Fibroblast of lung (primary cell): Measurements from ENCODE around the gene COL7A1.

Source experiments
- CTCF ChIP-seq, 2 donors: IDR thresholded peaks in 1 of 2; conservative IDR thresholded peaks in 1 of 2; 1 replicate in 1 of 2; 2 replicates in 1 of 2; pipeline ENCODE4 v1.5.1; 2011 to 2012; ENCODE audit warnings: low read length in 2 of 2, control low read depth in 1 of 2, inconsistent platforms in 1 of 2, low read depth in 1 of 2, mild to moderate bottlenecking in 1 of 2
- EZH2 ChIP-seq: IDR thresholded peaks from 2 replicates; pipeline ENCODE4 v1.5.1; 2012; ENCODE audit warnings: low read length, control low read depth, mild to moderate bottlenecking; ENCODE audit errors: missing control alignments

GRCh38 chr3:48599509-48600285 is 4.6 kb upstream of the COL7A1 start:
- TF ChIP-seq CTCF (conservative IDR thresholded peaks at IDR 0.05 in 1 of 2, IDR thresholded peaks at IDR 0.05 in 1 of 2; ENCODE audit: low read depth in 1 of 2, low read length in 2 of 2) (no peak), EZH2 (no peak)
